Muscle layer of colon (tissue), 2 donors: ENCODE measurements around the gene CYB5D1.
A peak's percentile ranks its signal among the peaks of the same experiment; 100 is the strongest.

ENCODE experiments used
- H3K27ac ChIP-seq: one replicate; pipeline ENCODE4 v1.7.0; 2013; ENCODE audit warnings: low read depth, mild to moderate bottlenecking, low read length, moderate library complexity
- H3K27me3 ChIP-seq, 2 donors: one replicate each; pipeline ENCODE4 v1.7.0; 2013; ENCODE audit warnings: low read length in 2 of 2, mild to moderate bottlenecking in 2 of 2; ENCODE audit not compliant: insufficient read depth in 2 of 2, control insufficient read depth in 1 of 2
- H3K36me3 ChIP-seq: one replicate; pipeline ENCODE4 v1.7.0; 2013; ENCODE audit warnings: mild to moderate bottlenecking, low read length; ENCODE audit not compliant: insufficient read depth
- H3K4me1 ChIP-seq: one replicate; pipeline ENCODE4 v1.7.0; 2013; ENCODE audit warnings: mild to moderate bottlenecking, low read length; ENCODE audit not compliant: insufficient read depth
- H3K4me3 ChIP-seq, 2 donors: one replicate each; pipeline ENCODE4 v1.7.0; 2013; ENCODE audit warnings: low read length in 2 of 2, low read depth in 1 of 2, mild to moderate bottlenecking in 1 of 2, moderate library complexity in 1 of 2
- H3K9ac ChIP-seq: one replicate; pipeline ENCODE4 v1.7.0; 2013; ENCODE audit warnings: low read length
- H3K9me3 ChIP-seq: one replicate; pipeline ENCODE4 v1.7.0; 2013; ENCODE audit warnings: mild to moderate bottlenecking, low read length
- donor health status: abdominal sarcoma.
- donor health status: Adenocarcinoma of cecum.

CYB5D1 gene

DNA sequence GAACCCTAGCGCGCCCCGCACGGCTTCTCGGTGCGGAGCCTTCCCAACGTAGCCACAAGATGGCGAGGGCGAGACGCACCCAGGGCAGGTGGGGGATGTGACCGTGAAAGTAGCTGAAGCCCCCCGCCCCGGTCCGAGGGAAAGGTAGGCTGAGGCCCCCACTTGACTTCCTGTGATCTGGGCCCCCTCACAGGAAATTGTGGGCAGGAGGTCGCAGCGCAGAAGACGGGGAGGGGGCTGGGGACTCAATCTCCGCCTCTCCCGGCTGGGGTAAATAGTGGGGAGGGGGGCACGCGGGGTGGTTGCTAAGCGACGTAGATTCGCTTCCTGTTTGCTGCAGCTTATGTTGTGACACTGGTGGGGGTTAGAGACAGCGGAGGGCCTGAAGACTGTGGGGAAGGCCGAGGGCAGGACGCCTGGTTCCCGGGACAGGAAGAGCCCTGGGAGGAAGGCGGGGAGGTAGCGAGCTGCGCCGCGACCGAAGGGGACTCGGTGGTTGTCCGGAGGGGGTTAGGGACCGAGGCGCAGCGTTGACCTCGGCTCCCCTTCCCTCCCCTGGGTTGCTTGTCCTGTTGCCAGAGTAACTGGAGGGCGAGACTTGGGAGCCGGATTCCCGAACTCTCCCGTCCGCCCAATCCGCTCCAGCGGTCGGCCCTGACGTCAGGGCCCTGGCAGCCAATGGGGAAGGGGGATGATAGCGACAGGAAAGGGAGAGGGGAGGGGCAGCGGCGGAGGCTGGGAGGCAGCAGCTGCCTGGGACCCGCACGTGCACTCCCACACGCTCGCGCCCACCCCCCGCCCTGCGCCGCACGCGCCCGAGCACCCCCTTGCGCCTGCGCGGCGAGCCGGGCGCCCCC, 22.6 kb upstream of the CYB5D1 start:
- H3K27ac ChIP-seq = peak overlapping the region; percentile 97
- peaks cover 0 to 4% of the 10 kb centered on the region in 2 donors for H3K27me3 ChIP-seq
- peak overlapping the region; percentile 87 for H3K9ac ChIP-seq
- H3K36me3 ChIP-seq = peaks cover 4% of the 10 kb centered on the region
- H3K4me3 ChIP-seq = peak overlapping the region; percentile 92 to 94
- no peaks in the 10 kb centered on the region for H3K9me3 ChIP-seq
- peaks cover 36% of the 10 kb centered on the region for H3K4me1 ChIP-seq

DNA sequence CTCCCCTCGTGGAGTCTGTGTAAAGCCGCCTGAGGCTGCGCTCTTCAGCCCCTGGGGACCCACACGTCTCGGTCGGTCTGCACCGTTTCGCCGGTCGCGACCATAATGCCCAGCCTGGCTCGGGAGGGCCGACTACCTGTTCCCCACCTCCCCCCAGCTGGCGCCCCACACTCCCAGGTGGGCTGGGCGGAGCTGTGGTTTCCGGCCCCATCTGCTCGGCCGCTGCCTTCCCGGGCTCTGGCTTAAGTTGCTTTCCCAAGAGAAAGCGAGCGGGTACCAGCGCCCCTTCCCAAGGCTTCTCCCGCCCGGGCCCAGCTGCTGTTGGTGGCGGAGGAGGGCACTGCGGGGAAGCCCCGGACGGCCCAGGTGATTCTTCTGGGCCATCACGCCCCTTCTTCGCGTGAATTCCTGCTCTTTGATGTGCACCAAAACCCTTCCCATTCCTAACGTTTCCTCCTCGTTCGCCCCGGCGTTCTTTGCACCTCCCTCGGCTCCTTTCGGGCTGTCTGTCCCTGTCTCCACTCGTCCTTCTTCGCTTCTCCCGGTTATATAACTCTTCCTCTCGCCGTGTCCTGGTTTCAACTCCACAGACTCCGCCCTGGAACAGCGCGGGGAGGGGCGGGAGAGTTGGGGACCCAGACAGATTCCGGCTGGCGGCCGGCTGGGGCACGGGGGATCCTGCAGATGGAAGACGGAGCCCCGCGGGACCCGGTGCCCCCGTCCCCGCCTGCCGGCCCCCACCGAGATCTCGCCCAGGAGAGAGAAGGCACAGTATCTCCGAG, 21.8 kb upstream of the CYB5D1 start:
- Histone ChIP-seq H3K36me3 (peaks cover 8% of the 10 kb centered on the region), H3K4me1 (peaks cover 45% of the 10 kb centered on the region)

DNA sequence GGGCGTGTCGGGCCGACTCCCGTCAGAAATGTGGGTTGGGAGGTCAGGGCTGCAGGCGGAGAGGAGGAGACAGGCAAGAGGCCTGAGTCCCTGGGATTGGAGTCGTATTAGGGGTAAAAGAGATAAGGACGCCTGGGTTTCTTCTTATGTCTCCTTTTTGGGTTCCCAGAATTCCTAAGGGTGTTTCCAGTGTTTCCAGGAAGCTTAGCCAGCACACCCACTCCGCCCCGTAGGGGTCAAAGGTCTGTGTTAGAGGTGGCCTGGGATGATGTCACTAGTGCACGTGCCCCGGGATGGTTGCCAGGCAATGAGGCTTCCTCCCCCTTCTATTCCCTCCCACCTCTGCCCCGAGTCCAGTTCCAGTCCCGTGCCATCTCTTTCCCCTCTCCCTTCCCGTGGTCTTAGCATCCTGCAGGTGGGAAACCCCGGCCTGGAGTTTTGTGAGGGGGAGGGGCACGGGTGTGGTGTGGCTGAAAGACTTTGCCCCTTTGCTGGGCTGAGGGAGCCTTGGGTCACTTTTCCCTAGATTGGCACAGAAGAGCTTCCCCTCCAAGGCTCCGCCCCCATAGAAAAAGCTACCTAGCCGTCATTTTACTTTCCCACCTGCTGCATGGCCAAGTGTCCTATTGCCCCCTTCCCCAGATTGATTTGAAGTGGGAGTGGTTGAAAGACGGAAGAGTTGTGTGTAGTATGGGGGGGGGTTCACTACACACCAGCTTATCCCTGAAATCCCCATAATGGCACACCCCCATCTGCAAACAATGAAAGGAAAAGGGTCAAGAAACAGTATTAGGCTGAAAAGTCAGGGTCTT, 21.0 kb upstream of the CYB5D1 start:
- H3K27me3 ChIP-seq = no peaks in the 10 kb centered on the region
- peaks cover 8% of the 10 kb centered on the region for H3K36me3 ChIP-seq
- H3K4me1 ChIP-seq = peaks cover 50% of the 10 kb centered on the region
- H3K4me3 ChIP-seq = peak overlapping the region; percentile 92 to 94
- no peaks in the 10 kb centered on the region for H3K9me3 ChIP-seq
- peak overlapping the region; percentile 97 for H3K27ac ChIP-seq
- H3K9ac ChIP-seq = peak overlapping the region; percentile 68

More for the DNA sequence above, 21.8 kb upstream of the CYB5D1 start:
- peak overlapping the region; percentile 92 to 94 for H3K4me3 ChIP-seq
- H3K27me3 ChIP-seq = no peaks in the 10 kb centered on the region
- peak overlapping the region; percentile 97 for H3K27ac ChIP-seq
- H3K9ac ChIP-seq = peak overlapping the region; percentile 68
- H3K9me3 ChIP-seq = no peaks in the 10 kb centered on the region

DNA sequence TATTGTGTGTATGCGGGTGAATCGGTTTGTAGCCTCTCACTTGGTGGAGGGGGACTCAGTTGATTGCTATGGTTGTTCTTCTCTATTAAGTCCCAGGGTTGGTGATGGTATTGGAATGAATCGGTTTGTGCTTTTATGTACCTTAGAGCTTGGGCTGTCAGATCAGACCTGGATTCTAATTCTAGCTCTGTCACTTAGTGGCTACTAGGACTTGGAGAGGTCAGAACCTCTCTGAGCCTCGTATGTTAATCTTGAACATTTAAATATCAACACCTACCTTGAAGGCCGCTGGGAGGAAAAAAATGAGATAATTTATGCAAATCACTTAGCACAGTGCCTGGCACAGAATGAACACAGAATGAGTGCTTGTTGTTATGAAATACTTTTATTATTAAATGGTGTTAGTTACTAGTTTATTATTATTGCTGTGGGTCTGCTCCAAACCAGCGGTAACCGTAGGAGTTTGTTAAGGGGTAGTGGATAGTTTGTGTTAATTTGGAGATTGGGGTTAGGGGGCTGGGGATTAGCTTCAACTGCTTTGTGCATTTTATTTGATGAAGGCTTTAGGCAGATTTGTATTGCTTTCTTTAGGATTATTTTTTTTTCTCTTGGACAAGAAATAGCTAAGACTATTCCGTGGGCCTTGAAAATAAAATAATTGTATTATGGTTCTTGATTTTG, 20.3 kb upstream of the CYB5D1 start:
- Histone ChIP-seq H3K9ac (peak overlapping the region; percentile 50), H3K36me3 (peaks cover 8% of the 10 kb centered on the region), H3K27ac (peak overlapping the region; percentile 97), H3K9me3 (no peaks in the 10 kb centered on the region), H3K4me1 (peaks cover 50% of the 10 kb centered on the region), H3K27me3 (no peaks in the 10 kb centered on the region), H3K4me3 (peak overlapping the region in 1 of 2 donors; percentile 94)

DNA sequence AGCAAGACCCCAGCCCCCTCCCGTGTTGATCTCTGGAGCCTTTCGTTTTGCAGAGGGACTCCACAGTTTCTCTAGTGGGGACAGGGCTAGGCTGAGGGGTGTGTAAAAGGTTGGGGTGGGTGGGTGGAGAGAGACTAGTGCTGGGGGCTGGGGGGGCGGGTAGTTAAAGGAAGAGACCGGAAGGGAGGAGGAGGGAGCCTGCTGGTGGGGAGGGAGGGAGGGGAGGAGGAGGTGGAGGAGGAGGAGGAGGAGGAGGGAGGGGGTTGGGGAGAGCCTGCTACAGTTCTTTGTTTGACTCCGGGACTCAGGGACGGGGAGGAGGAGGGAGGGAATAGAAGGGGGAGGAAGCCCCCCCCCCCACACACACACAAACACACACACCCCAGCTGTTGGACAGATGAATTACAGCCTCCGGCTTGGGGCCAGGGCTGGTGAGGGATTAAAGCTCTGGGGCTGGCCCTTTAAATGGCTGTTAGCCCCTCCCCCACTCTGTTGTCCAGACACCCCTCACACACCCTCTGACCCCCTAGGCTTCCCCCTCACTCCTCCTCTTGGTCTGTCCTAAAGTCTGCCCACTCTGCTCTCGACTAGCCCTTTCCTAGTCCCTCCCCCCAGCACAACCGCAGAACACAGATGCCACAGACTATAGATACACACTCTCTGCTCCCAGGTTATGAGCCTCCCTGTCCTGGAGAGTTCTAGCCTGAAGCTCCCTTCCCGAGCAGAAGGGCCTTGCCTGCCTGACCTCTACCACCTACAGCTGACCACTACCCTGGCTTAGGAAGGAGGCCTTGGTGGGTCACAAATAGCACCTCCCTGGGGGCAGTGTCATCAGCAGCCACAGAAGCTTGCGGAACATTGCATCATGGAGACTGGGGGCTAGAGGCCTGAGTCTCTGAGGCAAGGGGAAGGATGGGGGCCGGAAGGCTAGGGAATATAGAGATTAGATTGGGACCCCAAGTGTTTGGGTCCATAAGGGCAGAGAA, 19.4 kb upstream of the CYB5D1 start:
- Histone ChIP-seq H3K4me1 (peaks cover 53% of the 10 kb centered on the region), H3K27ac (peak overlapping the region; percentile 97)

DNA sequence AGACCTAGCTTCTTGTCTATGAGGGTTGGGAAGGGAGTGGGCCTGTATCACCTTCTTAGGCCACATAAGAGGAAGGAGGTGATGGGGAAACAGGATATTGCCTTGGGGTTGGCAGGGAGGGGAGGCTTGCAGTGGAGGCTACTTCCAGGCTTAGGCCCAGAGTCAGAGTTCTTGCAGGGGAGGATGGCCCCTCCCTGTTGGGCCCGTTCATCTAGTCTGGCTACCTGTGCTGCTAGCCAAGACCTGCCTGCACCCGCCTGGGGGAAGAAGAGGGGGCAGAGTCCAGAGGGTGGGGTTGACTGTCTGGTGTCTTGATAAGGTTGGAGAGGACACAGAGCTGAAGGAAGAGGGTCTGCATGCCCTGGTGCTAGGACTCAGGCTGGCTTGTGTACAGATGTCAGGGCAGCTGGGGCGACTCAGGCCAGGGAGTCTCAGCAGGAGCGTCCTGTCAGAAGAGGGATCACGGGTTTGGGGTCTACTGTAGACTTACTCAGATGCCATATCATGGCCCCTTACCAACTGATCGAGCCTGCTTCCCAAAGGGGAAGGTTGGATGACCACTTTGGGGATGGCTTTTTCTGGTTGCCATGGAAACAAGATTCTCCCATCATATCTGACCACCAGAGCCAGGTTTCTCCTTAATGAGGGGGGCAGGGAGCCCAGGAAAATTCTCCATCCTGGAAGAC, 18.5 kb upstream of the CYB5D1 start:
- no peaks in the 10 kb centered on the region for H3K9me3 ChIP-seq
- H3K27ac ChIP-seq = peak overlapping the region; percentile 77
- H3K27me3 ChIP-seq = no peaks in the 10 kb centered on the region
- peak overlapping the region in 1 of 2 donors; percentile 30 for H3K4me3 ChIP-seq
- H3K4me1 ChIP-seq = peaks cover 51% of the 10 kb centered on the region
- H3K36me3 ChIP-seq = peaks cover 8% of the 10 kb centered on the region
- H3K9ac ChIP-seq = peak overlapping the region; percentile 19

More for the DNA sequence above, 19.4 kb upstream of the CYB5D1 start:
- peaks cover 8% of the 10 kb centered on the region for H3K36me3 ChIP-seq
- H3K4me3 ChIP-seq = peak overlapping the region in 1 of 2 donors; percentile 94
- H3K27me3 ChIP-seq = no peaks in the 10 kb centered on the region
- no peaks in the 10 kb centered on the region for H3K9me3 ChIP-seq
- peak overlapping the region; percentile 19 for H3K9ac ChIP-seq

DNA sequence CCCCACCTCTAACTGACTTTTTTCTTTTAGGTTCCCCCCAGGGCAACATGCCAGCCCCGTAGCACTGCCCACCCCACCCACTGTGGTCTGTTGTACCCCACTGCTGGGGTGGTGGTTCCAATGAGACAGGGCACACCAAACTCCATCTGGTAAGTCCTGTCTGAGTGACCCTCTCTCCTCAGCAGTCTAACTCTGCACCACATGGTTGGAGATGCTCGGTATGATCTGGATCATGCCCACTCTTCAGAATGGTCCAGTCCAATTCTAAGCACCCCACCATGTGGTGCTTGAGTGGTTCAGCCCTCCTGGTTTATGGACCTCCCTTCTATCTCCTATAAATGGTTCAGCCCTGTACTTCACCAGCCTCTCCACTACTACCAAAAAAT, 17.9 kb upstream of the CYB5D1 start:
- Histone ChIP-seq H3K9me3 (no peaks in the 10 kb centered on the region), H3K36me3 (peaks cover 8% of the 10 kb centered on the region), H3K4me1 (peaks cover 52% of the 10 kb centered on the region), H3K27me3 (no peaks in the 10 kb centered on the region), H3K4me3 (no peak overlapping the region), H3K9ac (no peak overlapping the region), H3K27ac (no peak overlapping the region)

DNA sequence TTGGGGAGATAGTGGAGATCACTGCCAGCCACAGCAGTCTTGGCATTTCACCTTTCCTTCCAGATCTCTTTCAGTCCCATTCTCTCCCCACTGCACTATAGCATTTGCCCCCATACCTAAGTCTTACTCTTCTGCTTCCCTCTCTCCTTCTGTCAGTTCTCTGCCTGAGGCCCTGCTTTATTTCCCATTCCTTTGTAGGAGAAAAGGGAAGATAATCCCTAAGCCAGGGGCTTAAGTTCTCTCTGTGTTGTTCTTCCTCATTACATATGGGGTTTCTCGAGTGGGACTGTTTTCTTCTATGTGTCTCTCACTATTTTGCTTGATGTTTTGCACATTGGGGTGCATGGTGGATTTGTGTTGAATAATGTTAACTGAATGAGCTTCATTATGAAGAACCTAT, 17.4 kb upstream of the CYB5D1 start:
- Histone ChIP-seq H3K9ac (no peak overlapping the region), H3K4me3 (no peak overlapping the region), H3K4me1 (peaks cover 58% of the 10 kb centered on the region), H3K27ac (no peak overlapping the region), H3K36me3 (peaks cover 8% of the 10 kb centered on the region), H3K27me3 (no peaks in the 10 kb centered on the region), H3K9me3 (no peaks in the 10 kb centered on the region)

DNA sequence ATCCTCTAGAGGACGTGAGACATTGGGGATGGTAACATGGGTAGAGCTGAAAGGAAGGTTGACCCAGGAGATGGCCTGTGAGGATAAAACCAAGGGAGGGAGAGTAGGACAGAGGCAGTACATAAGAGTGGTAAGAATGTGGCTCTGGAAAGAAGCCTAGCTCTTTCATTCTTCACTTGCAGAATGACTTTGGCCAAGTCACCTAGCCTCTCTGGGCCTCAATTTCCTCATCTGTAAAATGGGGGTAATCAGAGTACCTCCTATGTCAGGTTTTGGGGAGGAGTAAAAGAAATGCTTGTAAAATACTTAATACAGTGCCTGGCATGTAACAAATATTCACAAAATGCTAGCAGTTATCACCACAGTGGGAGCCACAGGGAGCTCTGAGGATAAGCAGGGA, 16.9 kb upstream of the CYB5D1 start:
- H3K9me3 ChIP-seq = no peaks in the 10 kb centered on the region
- peak overlapping the region; percentile 83 for H3K9ac ChIP-seq
- peaks cover 8% of the 10 kb centered on the region for H3K36me3 ChIP-seq
- H3K4me1 ChIP-seq = peaks cover 61% of the 10 kb centered on the region
- H3K27me3 ChIP-seq = no peaks in the 10 kb centered on the region
- peak overlapping the region; percentile 97 for H3K27ac ChIP-seq
- H3K4me3 ChIP-seq = peak overlapping the region in 1 of 2 donors; percentile 91
